GM12873 (cell line): ENCODE results near the gene MRPL22.

Experiments
- TF ChIP-seq, protein P1 (sequence below): IDR thresholded peaks from 2 replicates; pipeline ENCODE4 v1.5.1; 2012; ENCODE audit warnings: low read depth, mild to moderate bottlenecking, moderate library complexity, low read length, control low read depth; ENCODE audit not compliant: insufficient read depth; ENCODE audit errors: missing control alignments

The MRPL22 gene

DNA sequence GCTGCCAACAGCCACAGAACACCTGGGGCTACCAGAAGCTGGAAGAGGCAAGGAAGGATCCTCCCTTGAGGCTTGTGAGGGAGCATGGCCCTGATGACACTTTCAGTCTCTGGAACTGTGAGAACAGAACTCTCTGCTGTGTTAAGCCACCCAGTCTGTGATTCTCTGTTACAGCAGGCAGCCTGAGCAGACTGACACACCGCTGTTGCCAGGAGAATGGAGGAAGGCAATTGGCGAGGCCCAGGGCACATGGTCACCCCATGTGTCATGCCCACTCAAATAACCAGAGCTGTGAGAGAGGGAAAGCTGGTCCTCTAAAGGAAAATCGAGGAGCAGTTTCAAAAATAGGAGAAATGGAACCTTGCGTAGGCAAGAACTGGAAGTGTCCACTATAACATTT, 60.6 kb downstream of the MRPL22 start:
- TF ChIP-seq, protein P1, sequence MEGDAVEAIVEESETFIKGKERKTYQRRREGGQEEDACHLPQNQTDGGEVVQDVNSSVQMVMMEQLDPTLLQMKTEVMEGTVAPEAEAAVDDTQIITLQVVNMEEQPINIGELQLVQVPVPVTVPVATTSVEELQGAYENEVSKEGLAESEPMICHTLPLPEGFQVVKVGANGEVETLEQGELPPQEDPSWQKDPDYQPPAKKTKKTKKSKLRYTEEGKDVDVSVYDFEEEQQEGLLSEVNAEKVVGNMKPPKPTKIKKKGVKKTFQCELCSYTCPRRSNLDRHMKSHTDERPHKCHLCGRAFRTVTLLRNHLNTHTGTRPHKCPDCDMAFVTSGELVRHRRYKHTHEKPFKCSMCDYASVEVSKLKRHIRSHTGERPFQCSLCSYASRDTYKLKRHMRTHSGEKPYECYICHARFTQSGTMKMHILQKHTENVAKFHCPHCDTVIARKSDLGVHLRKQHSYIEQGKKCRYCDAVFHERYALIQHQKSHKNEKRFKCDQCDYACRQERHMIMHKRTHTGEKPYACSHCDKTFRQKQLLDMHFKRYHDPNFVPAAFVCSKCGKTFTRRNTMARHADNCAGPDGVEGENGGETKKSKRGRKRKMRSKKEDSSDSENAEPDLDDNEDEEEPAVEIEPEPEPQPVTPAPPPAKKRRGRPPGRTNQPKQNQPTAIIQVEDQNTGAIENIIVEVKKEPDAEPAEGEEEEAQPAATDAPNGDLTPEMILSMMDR = no peak

GRCh38 chr5:155004138-155004744, 63.4 kb downstream of the MRPL22 start:
- TF ChIP-seq, protein P1 = peak; percentile 64

DNA sequence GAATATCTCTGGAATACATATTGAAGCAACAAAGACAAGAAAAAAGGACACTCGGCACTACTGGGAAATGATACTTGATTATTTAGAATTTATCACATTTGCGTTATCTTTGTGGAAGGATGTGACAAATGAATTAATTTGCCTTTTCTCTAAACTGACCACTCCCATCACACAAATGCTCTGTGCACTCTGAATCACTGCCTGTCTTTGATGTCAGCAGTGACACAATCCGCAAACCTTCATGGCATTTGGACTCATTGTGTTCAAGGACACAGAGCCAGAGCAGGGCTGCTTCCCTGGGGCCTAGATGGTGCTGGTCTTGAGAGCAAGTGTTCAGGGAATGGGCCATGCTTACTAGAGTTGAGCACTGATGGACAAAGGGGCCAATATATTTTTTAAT, 67.8 kb downstream of the MRPL22 start:
- TF ChIP-seq, protein P1 = no peak

GRCh38 chr5:155010881-155011280, 70.0 kb downstream of the MRPL22 start:
- TF ChIP-seq, protein P1 = no peak

DNA sequence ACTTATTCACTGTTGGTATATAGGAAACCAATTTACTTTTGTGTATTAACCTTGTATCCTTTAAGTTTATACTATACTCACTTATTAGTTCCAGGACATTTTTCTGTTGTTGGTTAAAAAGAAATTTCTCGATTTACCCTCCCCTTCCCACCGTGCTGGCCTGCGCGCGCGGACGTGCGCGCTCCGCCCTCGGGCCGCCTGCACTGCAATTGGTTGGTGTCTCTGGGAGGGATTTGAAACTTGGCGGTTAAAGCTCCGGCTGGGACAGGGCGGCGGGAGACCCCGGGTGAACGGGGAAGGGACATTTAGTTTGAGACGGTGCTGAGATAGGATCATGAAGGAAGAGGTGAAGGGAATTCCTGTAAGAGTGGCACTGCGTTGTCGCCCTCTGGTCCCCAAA, 72.7 kb downstream of the MRPL22 start, which contains the start of gene KIF4B:
TSS of gene KIF4B (plus strand) at position 230 of the 400 bp plus-strand sequence. CDS start at position 335, 105 bp downstream.
- TF ChIP-seq, protein P1 = no peak

GRCh38 chr5:155015239-155015638, 74.4 kb downstream of the MRPL22 start:
- TF ChIP-seq, protein P1 = no peak

GRCh38 chr5:155017610-155018009, 76.7 kb downstream of the MRPL22 start:
- TF ChIP-seq, protein P1 = no peak
